ENCODE data around the gene SLC35A5. TPM values are rescaled to one million over a fixed set of nuclear protein-coding genes. Genes with fewer than 3 reads are reported as not detected.
A peak's percentile ranks its signal among the peaks of the same experiment; 100 is the strongest.

SLC35A5 gene
- total RNA-seq, 4 donors from 2014 or later = 9.9 to 57.1 (median 31.0) TPM

DNA sequence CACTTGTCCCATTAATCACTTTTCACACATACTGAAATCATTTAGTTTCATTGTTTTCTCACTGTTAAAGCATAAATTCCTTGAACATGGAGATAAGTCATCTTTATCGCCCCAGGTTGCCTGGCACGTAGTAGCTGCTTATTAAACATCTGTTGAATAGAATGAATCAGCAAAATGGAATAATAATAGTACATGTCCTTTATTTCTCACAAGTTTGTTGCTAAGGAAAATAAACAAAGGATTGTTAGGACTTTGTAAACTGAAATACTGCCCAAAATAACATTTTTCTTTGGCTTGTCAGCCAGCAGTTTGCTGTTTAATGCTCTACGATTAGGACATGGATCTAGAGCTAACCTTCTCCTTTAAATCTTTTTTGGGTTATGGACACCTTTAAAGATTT, 17.9 kb downstream of the SLC35A5 start:
- Histone ChIP-seq H3K36me3 (peaks cover 0 to 41% (median 0%) of the 10 kb centered on the region in 3 donors), H3K27ac (no peak overlapping the region), H3K27me3 (no peaks in the 10 kb centered on the region), H3K4me3 (no peak overlapping the region), H3K9me3 (no peaks in the 10 kb centered on the region), H3K4me1 (no peaks in the 10 kb centered on the region)
- no peak for DNase-seq
- no peak for TF ChIP-seq POLR2A (IDR thresholded peaks at IDR 0.05)
- TF ChIP-seq, protein P1, sequence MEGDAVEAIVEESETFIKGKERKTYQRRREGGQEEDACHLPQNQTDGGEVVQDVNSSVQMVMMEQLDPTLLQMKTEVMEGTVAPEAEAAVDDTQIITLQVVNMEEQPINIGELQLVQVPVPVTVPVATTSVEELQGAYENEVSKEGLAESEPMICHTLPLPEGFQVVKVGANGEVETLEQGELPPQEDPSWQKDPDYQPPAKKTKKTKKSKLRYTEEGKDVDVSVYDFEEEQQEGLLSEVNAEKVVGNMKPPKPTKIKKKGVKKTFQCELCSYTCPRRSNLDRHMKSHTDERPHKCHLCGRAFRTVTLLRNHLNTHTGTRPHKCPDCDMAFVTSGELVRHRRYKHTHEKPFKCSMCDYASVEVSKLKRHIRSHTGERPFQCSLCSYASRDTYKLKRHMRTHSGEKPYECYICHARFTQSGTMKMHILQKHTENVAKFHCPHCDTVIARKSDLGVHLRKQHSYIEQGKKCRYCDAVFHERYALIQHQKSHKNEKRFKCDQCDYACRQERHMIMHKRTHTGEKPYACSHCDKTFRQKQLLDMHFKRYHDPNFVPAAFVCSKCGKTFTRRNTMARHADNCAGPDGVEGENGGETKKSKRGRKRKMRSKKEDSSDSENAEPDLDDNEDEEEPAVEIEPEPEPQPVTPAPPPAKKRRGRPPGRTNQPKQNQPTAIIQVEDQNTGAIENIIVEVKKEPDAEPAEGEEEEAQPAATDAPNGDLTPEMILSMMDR (IDR thresholded peaks at IDR 0.05) = no peak

DNA sequence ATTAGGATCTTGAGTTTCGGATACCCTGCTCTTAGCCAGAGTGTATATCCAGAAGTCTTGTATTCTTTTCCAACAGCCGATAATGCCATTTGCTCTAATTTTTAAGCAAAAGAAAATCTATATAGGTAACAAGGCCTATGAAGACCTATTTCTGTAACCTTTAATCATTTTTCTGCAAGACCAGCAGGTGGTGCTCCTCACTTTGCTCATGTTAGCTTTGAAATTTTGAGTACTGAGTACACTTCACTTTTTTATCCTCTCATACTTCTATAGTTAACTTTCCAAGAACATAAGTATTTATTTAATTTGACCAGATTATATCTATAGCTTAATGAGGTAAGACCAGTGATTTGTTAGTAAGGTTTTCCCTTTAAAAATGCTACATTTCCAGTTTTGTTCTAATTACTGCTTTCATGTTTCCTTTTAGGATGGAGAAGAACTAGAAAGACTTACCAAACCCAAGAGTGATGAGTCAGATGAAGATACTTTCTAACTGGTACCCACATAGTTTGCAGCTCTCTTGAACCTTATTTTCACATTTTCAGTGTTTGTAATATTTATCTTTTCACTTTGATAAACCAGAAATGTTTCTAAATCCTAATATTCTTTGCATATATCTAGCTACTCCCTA, 20.5 kb downstream of the SLC35A5 start:
- H3K27me3 ChIP-seq = no peaks in the 10 kb centered on the region
- H3K9me3 ChIP-seq = no peaks in the 10 kb centered on the region
- H3K27ac ChIP-seq = no peak overlapping the region
- no peaks in the 10 kb centered on the region for H3K4me1 ChIP-seq
- DNase-seq = no peak
- TF ChIP-seq, protein P1 (IDR thresholded peaks at IDR 0.05) = peak in 4 of 6 experiments; percentile 41 to 49 (median 44)
- no peak for TF ChIP-seq POLR2A (IDR thresholded peaks at IDR 0.05)
- H3K4me3 ChIP-seq = no peak overlapping the region
- H3K36me3 ChIP-seq = peaks cover 0 to 61% (median 0%) of the 10 kb centered on the region in 3 donors

DNA sequence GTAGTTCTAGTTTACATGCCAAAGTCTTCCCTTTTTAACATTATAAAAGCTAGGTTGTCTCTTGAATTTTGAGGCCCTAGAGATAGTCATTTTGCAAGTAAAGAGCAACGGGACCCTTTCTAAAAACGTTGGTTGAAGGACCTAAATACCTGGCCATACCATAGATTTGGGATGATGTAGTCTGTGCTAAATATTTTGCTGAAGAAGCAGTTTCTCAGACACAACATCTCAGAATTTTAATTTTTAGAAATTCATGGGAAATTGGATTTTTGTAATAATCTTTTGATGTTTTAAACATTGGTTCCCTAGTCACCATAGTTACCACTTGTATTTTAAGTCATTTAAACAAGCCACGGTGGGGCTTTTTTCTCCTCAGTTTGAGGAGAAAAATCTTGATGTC, 21.3 kb downstream of the SLC35A5 start:
- Histone ChIP-seq H3K27ac (no peak overlapping the region), H3K27me3 (no peaks in the 10 kb centered on the region), H3K9me3 (no peaks in the 10 kb centered on the region), H3K4me3 (no peak overlapping the region), H3K4me1 (no peaks in the 10 kb centered on the region), H3K36me3 (peaks cover 0 to 61% (median 0%) of the 10 kb centered on the region in 3 donors)
- TF ChIP-seq POLR2A (IDR thresholded peaks at IDR 0.05) = no peak
- TF ChIP-seq, protein P1 (IDR thresholded peaks at IDR 0.05) = no peak
- no peak for DNase-seq

DNA sequence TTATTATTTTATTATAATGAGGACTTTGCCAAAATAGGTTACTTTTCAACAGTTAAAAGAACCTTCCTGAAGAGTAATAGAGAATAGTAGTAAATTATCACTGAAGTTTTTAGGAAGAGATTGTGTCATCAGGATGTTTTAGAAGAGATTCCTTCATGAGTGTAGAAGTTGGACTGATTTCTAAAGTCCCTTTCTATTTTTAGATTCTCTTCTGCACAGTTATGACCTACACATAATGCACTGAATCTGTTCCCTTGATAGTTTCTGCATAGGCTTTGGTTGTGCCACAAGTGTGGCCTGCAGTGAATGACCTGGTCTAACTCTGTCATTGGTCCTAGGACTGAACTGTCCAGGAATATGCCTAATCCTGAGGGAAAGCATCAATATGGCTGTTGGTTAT, 23.9 kb downstream of the SLC35A5 start:
- no peaks in the 10 kb centered on the region for H3K4me1 ChIP-seq
- DNase-seq = no peak
- H3K27ac ChIP-seq = no peak overlapping the region
- no peaks in the 10 kb centered on the region for H3K27me3 ChIP-seq
- TF ChIP-seq, protein P1 (IDR thresholded peaks at IDR 0.05) = no peak
- no peak for TF ChIP-seq POLR2A (IDR thresholded peaks at IDR 0.05)
- H3K36me3 ChIP-seq = peaks cover 0 to 51% (median 0%) of the 10 kb centered on the region in 3 donors
- no peaks in the 10 kb centered on the region for H3K9me3 ChIP-seq
- H3K4me3 ChIP-seq = no peak overlapping the region

DNA sequence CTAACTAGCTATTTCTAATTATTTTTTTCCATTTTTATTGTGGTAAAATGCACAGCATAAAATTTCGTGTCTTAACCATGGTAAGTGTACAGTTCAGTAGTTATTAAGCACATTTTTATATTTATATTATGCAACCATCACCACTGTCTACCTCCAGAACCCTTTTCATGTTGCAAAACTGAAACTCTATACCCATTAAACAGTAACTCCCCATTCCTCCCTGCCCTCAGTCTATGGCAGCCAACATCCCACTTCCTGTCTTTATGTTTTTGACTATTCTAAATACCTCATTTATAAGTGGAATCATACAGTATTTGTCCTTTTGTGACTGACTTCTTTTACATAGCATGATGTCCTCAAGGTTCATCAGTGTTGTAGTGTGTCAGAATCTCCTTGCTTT, 25.5 kb downstream of the SLC35A5 start:
- no peaks in the 10 kb centered on the region for H3K4me1 ChIP-seq
- no peak for DNase-seq
- no peak overlapping the region for H3K4me3 ChIP-seq
- TF ChIP-seq POLR2A (IDR thresholded peaks at IDR 0.05) = no peak
- TF ChIP-seq, protein P1 (IDR thresholded peaks at IDR 0.05) = no peak
- H3K27me3 ChIP-seq = no peaks in the 10 kb centered on the region
- H3K9me3 ChIP-seq = no peaks in the 10 kb centered on the region
- H3K36me3 ChIP-seq = peaks cover 0 to 43% (median 0%) of the 10 kb centered on the region in 3 donors
- H3K27ac ChIP-seq = no peak overlapping the region

Measured in Peyer's patch (tissue), 4 donors.